Amniotic stem cell (primary cell): ENCODE results near the gene TUBGCP2.

Source experiments
- DNase-seq: peaks from one replicate; lab custom pipeline; 2025; lab: John Stamatoyannopoulos, UW

TUBGCP2 gene

DNA sequence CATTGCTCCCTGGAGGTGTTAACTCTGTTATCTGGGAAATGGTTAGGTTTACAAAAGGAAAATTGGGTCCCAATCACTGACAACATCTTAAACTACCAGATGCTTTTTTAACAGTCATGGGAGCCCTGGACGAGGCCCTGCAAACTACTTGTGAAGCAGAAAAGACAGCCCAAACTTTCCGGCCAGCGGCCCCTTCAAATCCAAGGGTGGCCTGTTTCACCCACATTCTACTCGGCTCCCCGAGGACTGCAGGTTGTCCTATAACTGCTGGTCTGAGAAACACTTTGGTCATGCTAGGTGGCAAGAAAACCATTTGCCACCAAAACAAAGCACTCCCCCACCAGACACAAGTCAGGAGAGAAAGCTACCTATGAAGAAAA, 2.6 kb downstream of the TUBGCP2 start:
- DNase-seq = no peak

DNA sequence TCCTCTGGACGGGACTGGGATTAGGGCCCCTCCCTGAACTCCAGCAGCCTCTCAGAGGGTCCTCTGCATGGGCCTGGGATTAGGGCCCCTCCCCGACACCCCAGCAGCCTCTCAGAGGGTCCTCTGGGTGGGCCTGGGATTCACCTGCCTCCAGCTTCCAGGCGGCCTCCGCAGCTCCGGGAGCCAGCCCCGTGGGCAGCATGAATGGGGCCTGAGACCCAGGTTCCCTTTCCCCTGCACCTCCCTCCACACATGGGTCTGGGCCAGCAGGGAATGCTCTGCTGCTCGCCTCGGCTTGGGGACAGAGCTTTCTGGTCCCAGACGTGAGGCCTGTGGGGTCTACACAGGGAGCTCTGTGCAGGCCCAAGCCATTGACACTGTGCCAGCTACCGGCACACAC, 5.5 kb downstream of the TUBGCP2 start:
- no peak for DNase-seq

DNA sequence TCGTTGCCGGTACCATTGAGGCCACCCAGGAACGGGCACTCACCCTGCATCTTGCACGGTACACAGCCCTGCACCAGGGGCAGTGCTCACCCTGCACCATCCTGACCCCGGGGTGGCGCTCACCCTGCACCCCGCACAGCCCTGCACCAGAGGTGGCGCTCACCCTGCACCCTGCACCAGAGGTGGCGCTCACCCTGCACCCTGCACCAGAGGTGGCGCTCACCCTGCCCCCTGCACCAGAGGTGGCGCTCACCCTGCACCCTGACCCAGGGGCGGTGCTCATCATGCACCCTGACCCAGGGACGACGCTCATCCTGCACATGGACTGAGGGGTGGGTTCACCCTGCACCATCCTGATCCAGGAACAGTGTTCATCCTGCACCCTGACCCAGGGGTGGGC, 6.4 kb downstream of the TUBGCP2 start:
- no peak for DNase-seq

DNA sequence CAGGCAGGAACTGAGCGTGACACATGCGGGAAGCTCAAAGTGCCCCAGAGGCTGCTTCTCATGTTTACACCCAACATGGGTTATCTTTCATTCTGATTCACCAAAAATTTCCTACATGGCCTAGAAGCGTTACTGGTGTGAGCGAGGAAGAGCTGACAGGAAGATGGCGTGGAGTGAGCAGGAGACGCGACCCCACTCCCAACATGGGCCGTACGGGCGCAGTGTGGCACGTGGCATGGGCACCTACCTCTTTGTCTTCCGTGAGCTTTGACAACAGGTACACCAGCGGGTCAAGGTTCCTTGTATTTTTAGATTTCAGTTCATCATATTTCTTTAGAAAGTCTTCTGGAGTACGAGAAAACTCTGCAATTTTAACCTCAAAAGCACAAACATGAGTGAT, 8.9 kb downstream of the TUBGCP2 start:
- no peak for DNase-seq

DNA sequence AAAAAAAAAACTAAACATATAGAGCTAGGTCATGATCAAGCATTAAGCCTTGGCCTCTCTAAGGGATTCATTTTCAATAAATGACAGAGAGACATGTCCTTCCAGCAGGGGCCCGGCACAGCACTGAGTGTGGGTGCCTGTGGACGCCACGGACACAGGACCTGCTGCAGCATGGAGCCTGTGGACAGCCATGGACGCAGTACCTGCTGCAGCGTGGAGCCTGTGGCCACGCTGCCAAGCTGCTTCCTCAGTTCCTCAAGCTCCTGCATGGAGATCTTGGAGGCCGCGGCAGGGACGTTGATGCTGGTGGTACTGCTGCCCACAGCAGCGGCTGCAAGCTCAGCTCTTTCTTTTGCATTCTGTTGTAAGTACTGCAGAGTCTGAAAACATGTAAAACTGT, 9.4 kb downstream of the TUBGCP2 start:
- DNase-seq = no peak

DNA sequence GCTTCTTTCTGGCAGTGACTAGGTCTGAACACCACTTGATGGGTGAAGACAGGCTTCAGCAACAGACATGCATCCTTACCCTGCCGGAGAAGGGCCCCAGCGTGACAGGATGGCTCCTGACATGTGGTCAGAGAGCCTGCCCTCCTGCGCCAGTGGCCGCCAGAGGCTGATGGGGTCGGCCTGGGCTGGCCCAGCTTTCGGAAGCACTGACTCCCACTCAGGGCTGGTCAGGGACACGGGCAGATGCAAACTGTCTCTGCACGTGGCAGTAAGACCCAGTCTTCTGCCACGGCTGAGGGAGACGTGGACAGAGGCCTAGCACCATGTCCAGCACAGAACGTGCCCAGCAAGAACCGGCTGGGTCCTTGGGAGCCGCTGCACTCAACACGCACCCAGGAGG, 10.2 kb downstream of the TUBGCP2 start:
- no peak for DNase-seq

DNA sequence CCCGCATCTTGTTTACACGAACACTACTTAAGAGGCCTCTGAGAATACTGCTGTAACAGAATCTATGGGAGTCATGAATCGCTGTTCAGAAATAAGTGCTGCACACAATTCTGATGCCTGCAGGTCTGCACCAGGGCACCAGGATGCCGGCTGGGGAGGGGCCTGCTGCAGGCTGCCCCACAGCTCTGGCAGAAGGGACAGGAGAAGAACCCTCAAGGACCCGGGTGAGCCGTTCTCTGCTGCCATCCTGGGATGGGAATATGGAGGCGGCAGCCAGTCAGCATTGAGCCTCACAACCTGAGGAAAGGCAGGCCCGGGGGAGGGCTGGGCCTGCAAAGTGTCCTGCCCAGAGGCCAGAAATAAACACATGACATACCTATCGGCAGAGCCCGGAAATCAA, 11.2 kb downstream of the TUBGCP2 start:
- no peak for DNase-seq

DNA sequence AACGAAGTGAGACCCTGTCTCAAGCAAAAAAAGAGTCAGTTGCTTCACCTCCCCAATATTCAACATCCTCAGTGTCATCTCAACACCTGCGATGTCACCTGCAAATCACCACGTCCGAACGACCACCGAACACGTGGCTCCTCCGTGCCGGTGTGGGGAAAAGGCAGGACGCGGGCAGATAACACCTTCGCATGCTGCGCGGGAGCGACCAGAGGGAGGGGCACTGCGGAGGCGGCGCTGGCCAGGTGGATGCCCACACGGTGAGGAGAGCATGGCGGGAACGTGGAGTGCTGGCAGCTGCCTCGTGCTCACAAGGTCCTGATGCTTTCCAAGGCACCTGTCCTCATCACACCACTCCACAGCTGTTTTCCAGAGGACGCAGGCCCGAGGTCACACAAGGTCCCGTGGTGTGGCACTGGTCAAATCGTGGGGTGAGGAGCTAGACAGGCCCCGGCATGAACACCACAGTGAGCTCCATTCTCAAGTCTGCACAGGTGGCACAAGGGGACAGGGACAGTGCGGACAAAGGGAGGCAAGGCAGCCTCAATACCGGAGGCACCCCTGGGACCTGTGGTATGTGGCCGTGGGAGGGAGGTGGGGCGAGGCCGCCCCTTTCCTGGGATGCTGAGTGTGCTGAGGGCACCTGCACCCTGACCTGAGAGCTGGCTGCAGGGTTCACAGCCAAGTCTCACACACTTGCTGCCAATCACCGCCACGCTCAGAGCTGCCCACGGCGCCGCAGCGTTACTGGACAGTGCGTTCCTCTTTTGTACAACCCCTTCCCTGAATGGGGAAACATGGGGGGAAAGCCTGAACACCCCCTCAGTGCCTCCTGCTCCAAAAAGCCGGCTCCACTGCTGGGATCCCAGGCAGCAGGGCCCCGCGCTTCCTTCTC, 13.0 kb downstream of the TUBGCP2 start:
- no peak for DNase-seq

DNA sequence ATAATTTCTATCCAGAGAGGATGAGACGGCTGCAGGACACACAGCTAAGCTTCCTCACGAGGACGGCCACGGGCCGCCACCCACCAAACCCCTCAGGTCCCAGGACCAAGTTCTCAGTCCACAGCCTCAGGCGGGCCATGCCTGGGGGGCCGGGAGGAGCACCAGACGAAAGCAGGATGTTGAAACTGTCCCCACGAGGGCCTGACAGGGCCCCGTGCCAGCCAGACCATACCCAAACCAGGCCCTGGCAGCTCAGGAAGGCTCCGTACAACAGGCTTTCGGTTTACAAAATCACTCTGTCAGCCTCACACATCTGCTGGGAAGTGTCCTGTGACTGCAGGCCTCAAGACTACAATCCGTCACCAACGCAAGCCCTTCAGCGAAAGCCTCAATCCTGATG, 14.5 kb downstream of the TUBGCP2 start:
- no peak for DNase-seq

DNA sequence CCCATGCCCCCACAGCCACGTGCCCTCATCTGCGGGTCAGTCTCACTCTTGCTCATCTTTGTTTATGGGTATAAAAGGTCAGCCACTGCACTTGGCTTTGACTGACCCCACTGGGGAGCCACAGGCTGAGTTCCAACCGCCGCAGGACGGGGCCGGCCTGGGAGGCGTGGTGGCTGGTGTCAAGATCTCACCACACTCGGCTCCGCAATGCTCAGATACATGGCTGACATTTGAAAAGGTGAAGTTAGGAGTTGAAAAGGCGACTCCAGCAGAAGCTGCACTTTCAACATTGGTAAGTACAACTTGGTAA, 14.9 kb downstream of the TUBGCP2 start:
- no peak for DNase-seq

DNA sequence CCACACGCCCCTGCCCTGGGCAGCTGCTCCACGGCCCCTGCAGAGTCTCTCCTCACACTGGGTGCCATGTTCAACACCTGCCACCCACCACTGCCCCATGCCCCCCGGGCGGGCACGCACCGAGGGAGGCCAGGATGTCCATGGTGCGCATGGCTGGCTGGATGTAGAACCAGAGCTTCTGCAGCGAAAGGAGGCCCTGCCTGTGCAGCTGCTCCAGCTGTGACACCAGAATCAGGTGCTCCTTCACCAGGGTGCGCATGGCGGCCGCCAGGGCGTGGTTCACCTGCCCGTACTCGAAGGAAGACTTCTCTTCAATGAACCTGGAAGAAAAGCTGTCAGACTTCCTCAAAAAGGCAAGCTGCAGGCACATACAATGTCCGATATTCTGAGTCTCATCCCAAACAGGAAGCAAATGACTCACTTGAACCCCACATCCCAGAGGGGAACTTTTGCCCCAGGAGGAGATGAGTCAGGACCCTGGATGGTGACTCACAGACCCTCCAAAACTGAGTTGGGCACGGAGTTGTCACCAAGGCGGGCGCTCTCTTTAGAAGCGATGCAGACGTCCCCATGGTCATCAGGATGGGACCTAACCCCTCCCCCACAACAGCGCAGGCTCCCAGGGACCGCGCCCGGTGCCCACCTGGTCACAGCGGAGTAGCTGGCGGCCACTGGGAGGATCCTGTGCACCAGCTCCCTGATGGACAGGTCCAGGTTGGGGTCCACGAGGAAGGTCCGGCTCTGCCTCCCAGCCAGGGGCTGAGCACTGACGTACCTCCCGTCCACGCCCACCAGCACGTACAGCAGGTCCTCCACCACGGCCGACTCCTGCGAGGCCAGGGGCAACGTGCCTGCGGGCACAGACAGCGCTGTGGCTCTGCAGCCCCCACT, 15.5 kb downstream of the TUBGCP2 start:
- no peak for DNase-seq

DNA sequence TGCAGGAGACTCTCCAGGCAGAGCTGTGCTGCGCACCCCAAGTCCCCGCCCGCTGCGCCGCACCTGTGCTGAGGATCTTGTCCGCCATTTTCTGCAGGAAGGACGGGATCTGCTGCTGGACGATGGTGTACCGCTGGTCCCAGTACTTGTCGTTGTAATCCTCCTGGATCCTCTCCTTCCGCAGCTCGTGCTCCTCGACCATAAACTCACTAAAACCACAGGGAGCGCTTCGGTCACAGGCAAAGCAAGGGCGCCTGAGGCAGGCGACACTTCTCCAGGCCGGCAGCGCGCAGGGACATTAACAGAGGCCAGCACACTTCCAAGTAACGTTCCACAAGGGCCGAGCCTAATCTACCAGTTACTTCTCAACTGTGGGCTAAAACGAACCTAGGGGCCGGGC, 18.9 kb downstream of the TUBGCP2 start:
- no peak for DNase-seq

DNA sequence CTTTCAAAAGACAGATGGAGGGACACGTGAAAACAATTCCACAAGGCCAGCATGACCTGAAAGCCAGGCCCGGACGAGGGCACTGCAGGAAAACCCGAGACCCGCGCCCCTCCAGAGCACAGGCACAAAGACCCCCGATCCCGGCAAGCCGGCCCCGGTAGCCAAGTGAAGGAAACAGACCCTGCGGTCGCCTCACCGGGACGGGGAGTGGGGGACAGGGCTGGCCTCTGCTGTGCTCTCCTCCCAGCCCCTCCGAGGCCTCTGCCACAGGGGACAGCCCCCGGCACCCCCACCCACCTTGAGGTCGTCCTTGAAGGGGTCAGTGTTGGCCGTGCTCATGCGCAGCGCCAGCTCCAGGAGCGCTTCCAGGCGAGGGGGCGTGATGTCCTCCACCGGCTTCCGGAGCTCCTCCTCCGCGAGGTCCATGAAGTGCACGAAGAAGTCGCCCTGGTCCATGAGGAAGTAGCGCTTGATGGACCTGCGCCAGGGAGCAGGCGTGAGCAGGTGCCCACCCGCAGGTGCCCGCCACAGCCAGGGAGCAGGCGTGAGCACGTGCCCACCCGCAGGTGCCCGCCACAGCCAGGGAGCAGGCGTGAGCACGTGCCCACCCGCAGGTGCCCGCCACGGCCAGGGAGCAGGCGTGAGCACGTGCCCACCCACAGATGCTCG, 20.7 kb downstream of the TUBGCP2 start:
- DNase-seq = no peak

DNA sequence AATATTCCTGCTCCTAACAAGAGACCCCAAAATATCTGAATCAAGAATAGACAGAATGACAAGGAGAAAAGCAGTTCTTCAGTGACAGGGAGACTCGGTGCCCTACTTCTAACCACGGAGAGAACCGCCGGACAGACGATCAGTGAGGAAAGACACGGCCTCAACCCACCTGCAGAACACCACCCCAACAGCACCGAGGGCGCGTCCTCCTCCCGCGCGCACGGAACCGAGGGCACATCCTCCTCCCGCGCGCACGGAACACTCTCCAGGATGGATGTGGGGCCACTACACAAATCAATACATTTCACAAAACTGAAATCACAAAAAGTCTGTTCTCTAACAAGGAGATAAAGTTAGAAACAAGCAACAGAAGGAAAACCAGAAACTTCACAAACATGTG, 22.3 kb downstream of the TUBGCP2 start:
- DNase-seq = no peak

DNA sequence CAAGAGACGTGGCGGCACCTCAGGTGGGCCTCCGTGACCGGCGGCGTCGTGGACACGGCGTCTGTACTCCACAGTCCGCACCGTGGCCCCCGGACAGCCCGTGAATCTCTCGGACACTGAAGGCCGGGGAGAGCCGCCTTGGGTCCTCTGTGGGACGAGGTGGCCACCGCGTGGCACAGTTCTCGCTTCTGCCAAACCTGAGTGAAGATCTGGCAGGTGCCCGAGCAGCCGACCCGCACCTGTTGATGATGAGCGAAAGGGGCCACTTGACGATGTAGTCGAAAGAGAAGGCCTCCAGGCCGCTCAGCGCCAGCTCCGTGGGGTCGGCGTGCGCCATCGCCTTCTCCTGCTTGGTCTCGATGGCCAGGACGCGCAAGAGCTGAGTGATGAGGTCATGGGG, 23.5 kb downstream of the TUBGCP2 start:
- no peak for DNase-seq

DNA sequence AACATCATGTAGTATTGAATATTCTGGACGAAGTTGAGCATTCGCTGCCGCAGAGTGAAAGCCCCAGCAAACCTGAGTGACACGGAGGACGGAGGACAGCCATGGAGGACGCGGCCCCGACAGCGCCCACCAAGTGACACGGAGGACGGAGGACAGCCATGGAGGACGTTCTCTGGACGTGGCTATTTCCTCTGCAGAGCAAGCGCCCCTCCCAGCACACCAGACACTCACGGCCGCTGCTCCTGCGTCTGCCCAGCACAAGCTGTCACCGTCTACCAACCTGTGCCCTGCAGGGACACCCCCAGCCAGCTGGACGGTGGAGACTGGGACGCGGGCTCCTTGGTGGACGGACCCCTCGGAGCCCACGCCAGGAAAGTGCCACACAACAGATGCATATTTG, 24.7 kb downstream of the TUBGCP2 start:
- no peak for DNase-seq

DNA sequence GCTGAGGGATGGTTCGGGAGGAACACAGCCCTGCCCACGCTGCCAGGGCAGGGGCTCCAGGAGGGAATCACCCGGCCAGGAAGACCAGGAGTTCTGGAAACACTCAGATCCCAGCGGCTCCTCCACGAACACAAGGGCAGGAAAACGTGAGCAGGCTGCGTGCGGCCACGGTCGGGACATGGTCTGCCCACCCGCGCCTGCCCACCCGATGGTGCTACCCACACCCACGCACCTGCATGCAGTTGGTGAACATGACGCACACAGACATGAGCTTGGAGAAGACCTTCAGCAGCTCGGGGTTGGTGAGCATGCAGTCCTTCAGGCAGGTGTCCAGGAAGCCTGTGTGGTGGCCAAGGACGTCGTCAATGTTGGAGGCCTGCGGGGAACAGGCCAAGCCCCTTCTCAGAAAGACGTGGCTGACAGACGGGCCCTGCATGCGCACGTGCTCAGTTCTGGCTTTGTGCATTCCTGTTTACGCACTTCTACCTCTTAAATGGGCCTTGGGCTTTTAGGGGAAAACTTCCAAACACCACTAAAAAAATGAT, 25.8 kb downstream of the TUBGCP2 start:
- no peak for DNase-seq

DNA sequence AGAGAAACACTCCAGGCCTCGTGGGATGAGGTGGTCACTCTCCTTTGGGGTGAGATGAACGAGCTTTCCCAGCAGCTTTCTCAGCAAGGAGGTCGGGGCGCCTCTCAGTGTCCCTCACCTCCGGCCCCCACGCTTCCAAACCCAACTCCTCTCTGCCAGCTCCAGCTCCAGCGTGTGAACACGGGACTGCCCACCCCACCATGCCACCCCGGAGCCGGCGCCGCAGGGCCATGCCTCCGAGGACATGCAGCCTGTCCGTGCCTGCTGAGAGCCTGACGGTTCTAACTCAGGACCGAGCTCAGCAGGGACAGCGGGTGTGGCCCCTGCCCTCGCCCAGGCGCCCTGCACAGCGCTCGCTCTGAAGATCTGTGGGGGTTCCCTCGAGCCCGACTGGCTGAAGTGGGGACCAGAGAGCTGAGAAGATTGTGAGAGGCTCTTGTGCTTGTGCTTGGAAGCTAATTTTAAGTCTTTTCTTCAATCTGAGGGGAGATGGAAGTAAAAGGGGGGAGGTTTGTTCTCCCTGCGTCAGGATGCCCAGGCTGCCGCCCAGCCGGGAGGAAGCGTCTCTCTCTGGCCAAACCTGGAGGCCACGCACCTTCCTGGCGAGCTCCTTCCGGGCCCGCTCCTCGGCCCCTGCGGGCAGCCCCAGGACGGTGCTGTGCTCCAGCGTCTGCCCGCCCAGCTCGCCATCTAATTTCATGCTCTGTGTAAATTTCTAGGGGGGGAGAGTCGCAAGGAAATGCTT, 26.9 kb downstream of the TUBGCP2 start:
- DNase-seq = no peak

DNA sequence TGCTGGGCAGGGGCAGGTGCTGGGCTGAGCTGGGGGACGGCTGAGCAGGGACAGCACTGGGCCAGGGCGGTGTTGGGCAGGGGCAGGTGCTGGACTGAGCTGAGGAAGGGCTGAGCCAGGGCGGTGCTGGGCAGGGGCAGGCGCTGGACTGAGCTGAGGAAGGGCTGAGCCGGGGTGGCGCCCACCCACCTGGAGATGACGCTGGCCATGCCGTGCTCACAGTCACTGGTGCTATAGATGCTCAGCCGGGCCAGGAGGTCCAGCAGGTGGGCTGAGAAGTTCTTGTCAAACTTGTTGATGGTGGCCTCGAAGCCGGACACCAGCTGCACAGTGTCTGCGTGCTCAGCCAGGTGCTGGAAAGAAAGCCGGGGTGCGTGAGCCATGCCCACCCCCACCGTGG, 27.6 kb downstream of the TUBGCP2 start:
- no peak for DNase-seq

DNA sequence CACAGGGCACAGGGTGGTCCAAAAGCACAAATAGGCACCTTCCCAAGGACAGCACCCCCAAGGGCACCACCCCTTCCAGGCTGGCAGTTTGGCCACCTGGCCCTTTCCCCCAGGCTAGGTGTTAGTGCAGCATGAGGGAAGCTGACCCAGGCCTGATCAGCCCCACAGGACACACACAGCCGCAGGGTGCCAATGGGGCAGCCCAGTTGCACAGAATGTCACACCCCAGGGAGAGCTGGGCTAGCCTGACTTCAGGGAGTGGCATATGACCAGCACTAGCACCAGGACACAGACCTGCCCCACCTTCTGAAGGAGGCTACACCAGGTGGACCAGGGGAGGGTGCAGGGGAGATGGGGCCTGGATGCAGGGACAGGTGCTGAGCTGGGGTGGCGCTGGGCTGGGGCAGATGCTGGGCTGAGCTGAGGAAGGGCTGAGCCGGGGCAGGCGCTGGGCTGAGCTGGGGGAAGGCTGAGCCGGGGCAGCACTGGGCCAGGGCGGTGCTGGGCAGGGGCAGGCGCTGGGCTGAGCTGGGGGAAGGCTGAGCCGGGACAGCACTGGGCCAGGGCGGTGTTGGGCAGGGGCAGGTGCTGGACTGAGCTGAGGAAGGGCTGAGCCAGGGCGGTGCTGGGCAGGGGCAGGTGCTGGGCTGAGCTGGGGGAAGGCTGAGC, 28.1 kb downstream of the TUBGCP2 start:
- DNase-seq = no peak
